ENCODE measurements around the gene CDV3. TPM values are rescaled to one million over a fixed set of nuclear protein-coding genes. Genes with fewer than 3 reads are reported as not detected.

The CDV3 gene
- total and polyA plus RNA-seq, 10 donors: 68.1 to 253 (median 206) TPM

GRCh38 chr3:133592843-133593242 is 19.4 kb downstream of the CDV3 start:
- Histone ChIP-seq H3K27me3 (replicated peaks in 1 of 7) (no peaks in the 10 kb centered on the region), H3K27ac (no peak overlapping the region), H3K4me3 (no peak overlapping the region), H3K4me1 (peaks cover 0 to 13% (median 0%) of the 10 kb centered on the region in 6 donors), H3K9me3 (no peaks in the 10 kb centered on the region), H3K36me3 (peaks cover 0 to 30% (median 26%) of the 10 kb centered on the region in 6 donors)
- intact Hi-C loops (cut with DNase I; ENCODE audit: low total_unique reads): no loop called here
- 87 to 93% (median 92%) methylated on average over 5 of the region's 5 CpGs for WGBS, 5 donors
- DNase-seq: no peak
- TF ChIP-seq POLR2AphosphoS5 (IDR thresholded peaks at IDR 0.05): no peak
- TF ChIP-seq POLR2A (IDR thresholded peaks at IDR 0.05): no peak
- TF ChIP-seq CTCF (IDR thresholded peaks at IDR 0.05 in 8 of 11, conservative IDR thresholded peaks at IDR 0.05 in 3 of 11): no peak

GRCh38 chr3:133593243-133593642 is 19.8 kb downstream of the CDV3 start:
- intact Hi-C loops (cut with DNase I; ENCODE audit: low total_unique reads): no loop called here
- WGBS, 5 donors: 84 to 95% (median 86%) methylated on average over 2 of the region's 2 CpGs
- TF ChIP-seq POLR2A (IDR thresholded peaks at IDR 0.05): no peak
- TF ChIP-seq POLR2AphosphoS5 (IDR thresholded peaks at IDR 0.05): no peak

GRCh38 chr3:133595341-133595740 is 21.9 kb downstream of the CDV3 start:
- 71 to 87% (median 76%) methylated on average over 1 of the region's 1 CpG for WGBS, 5 donors
- DNase-seq: no peak
- Histone ChIP-seq H3K4me3 (no peak overlapping the region), H3K27ac (no peak overlapping the region), H3K36me3 (peaks cover 0 to 29% (median 5%) of the 10 kb centered on the region in 6 donors), H3K4me1 (no peaks in the 10 kb centered on the region), H3K9me3 (no peaks in the 10 kb centered on the region), H3K27me3 (replicated peaks in 1 of 7) (no peaks in the 10 kb centered on the region)
- TF ChIP-seq POLR2AphosphoS5 (IDR thresholded peaks at IDR 0.05): no peak
- no peak for TF ChIP-seq CTCF (IDR thresholded peaks at IDR 0.05 in 8 of 11, conservative IDR thresholded peaks at IDR 0.05 in 3 of 11)
- no peak for TF ChIP-seq POLR2A (IDR thresholded peaks at IDR 0.05)
- intact Hi-C loops (cut with DNase I; ENCODE audit: low total_unique reads): no loop called here

More at GRCh38 chr3:133593243-133593642, 19.8 kb downstream of the CDV3 start:
- Histone ChIP-seq H3K27ac (no peak overlapping the region), H3K36me3 (peaks cover 0 to 30% (median 22%) of the 10 kb centered on the region in 6 donors), H3K9me3 (no peaks in the 10 kb centered on the region), H3K27me3 (replicated peaks in 1 of 7) (no peaks in the 10 kb centered on the region), H3K4me1 (peaks cover 0 to 9% (median 0%) of the 10 kb centered on the region in 6 donors), H3K4me3 (no peak overlapping the region)
- DNase-seq: no peak

GRCh38 chr3:133598405-133598804 is 24.9 kb downstream of the CDV3 start:
- intact Hi-C loops (cut with DNase I; ENCODE audit: low total_unique reads): no loop called here
- TF ChIP-seq POLR2AphosphoS5 (IDR thresholded peaks at IDR 0.05) (no peak), POLR2A (IDR thresholded peaks at IDR 0.05) (no peak), CTCF (IDR thresholded peaks at IDR 0.05 in 8 of 11, conservative IDR thresholded peaks at IDR 0.05 in 3 of 11) (no peak)

GRCh38 chr3:133599280-133599679 is 25.8 kb downstream of the CDV3 start:
- H3K4me1 ChIP-seq: no peaks in the 10 kb centered on the region

More at GRCh38 chr3:133598405-133598804, 24.9 kb downstream of the CDV3 start:
- 92 to 99% (median 96%) methylated on average over 3 of the region's 3 CpGs for WGBS, 5 donors
- H3K4me3 ChIP-seq: no peak overlapping the region
- no peaks in the 10 kb centered on the region for H3K27me3 ChIP-seq (replicated peaks in 1 of 7)
- H3K4me1 ChIP-seq: no peaks in the 10 kb centered on the region
- peaks cover 0 to 56% (median 2%) of the 10 kb centered on the region in 6 donors for H3K36me3 ChIP-seq
- DNase-seq: no peak
- H3K27ac ChIP-seq: no peak overlapping the region
- H3K9me3 ChIP-seq: no peaks in the 10 kb centered on the region

More at GRCh38 chr3:133599280-133599679, 25.8 kb downstream of the CDV3 start:
- Histone ChIP-seq H3K9me3 (no peaks in the 10 kb centered on the region), H3K36me3 (peaks cover 0 to 63% (median 5%) of the 10 kb centered on the region in 6 donors), H3K4me3 (no peak overlapping the region), H3K27ac (no peak overlapping the region), H3K27me3 (replicated peaks in 1 of 7) (no peaks in the 10 kb centered on the region)
- DNase-seq: no peak
- no peak for TF ChIP-seq POLR2A (IDR thresholded peaks at IDR 0.05)
- TF ChIP-seq POLR2AphosphoS5 (IDR thresholded peaks at IDR 0.05): no peak
- no peak for TF ChIP-seq CTCF (IDR thresholded peaks at IDR 0.05 in 8 of 11, conservative IDR thresholded peaks at IDR 0.05 in 3 of 11)
- 88 to 94% (median 89%) methylated on average over 2 of the region's 2 CpGs for WGBS, 5 donors
- intact Hi-C loops (cut with DNase I; ENCODE audit: low total_unique reads): no loop called here

Data from spleen (tissue), 11 donors.